IPS-11a (cell line): Measurements from ENCODE around the gene PRKG1.
"Not testable (repeated sequence)": the region's sequence is repeated elsewhere in the genome, so short reads cannot be mapped to it uniquely, and the experiment has no call there.

Experiments used
- H3K4me3 ChIP-seq: one replicate; pipeline ENCODE4 v1.5.1; 2013; ENCODE audit warnings: low read depth, low read length, control low read depth

The PRKG1 gene

GRCh38 chr10:51416494-51416893, 342.2 kb downstream of the PRKG1 start:
- no peak overlapping the region for H3K4me3 ChIP-seq

- no peak overlapping the region for H3K4me3 ChIP-seq
These were observed 345.2 kb downstream of the PRKG1 start for GRCh38 chr10:51419196-51420093.

- no peak overlapping the region for H3K4me3 ChIP-seq
These were observed 347.6 kb downstream of the PRKG1 start for GRCh38 chr10:51421853-51422252.

- H3K4me3 ChIP-seq: no peak overlapping the region
These were observed 348.2 kb downstream of the PRKG1 start for GRCh38 chr10:51422311-51423120.

GRCh38 chr10:51423121-51423452, 348.8 kb downstream of the PRKG1 start:
- H3K4me3 ChIP-seq: no peak overlapping the region

GRCh38 chr10:51425431-51425830, 351.1 kb downstream of the PRKG1 start:
- no peak overlapping the region for H3K4me3 ChIP-seq

- no peak overlapping the region for H3K4me3 ChIP-seq
These were observed 353.5 kb downstream of the PRKG1 start for GRCh38 chr10:51427758-51428157.

GRCh38 chr10:51430506-51430905, 356.2 kb downstream of the PRKG1 start:
- no peak overlapping the region for H3K4me3 ChIP-seq

GRCh38 chr10:51433949-51434475, 359.7 kb downstream of the PRKG1 start:
- H3K4me3 ChIP-seq: no peak overlapping the region

GRCh38 chr10:51436805-51437204, 362.5 kb downstream of the PRKG1 start:
- H3K4me3 ChIP-seq: no peak overlapping the region

GRCh38 chr10:51439645-51440044, 365.4 kb downstream of the PRKG1 start:
- H3K4me3 ChIP-seq: no peak overlapping the region

GRCh38 chr10:51445588-51445987, 371.3 kb downstream of the PRKG1 start:
- H3K4me3 ChIP-seq: no peak overlapping the region

- H3K4me3 ChIP-seq: no peak overlapping the region
These were observed 372.8 kb downstream of the PRKG1 start for GRCh38 chr10:51447119-51447518.

GRCh38 chr10:51455762-51456161, 381.5 kb downstream of the PRKG1 start:
- H3K4me3 ChIP-seq: not testable (repeated sequence)

- H3K4me3 ChIP-seq: no peak overlapping the region
These were observed 385.2 kb downstream of the PRKG1 start for GRCh38 chr10:51459476-51459875.

GRCh38 chr10:51462076-51462779, 387.9 kb downstream of the PRKG1 start:
- H3K4me3 ChIP-seq: no peak overlapping the region

- H3K4me3 ChIP-seq: no peak overlapping the region
These were observed 394.1 kb downstream of the PRKG1 start for GRCh38 chr10:51468424-51468823.

GRCh38 chr10:51469686-51470085, 395.4 kb downstream of the PRKG1 start:
- H3K4me3 ChIP-seq: no peak overlapping the region

GRCh38 chr10:51471271-51471670, 397.0 kb downstream of the PRKG1 start:
- H3K4me3 ChIP-seq: no peak overlapping the region

GRCh38 chr10:51472154-51472553, 397.9 kb downstream of the PRKG1 start:
- H3K4me3 ChIP-seq: no peak overlapping the region

- H3K4me3 ChIP-seq: no peak overlapping the region
These were observed 405.4 kb downstream of the PRKG1 start for GRCh38 chr10:51479711-51480110.
